HG03520 (cell line): ENCODE results near the gene ZNF44.

Source experiments
- ATAC-seq: cut with Tn5 transposase; IDR thresholded peaks from one replicate; pipeline ENCODE4 v1.9.1; 2021; ENCODE audit warnings: mild to moderate bottlenecking, moderate library complexity; ENCODE audit not compliant: unreplicated experiment

Gene ZNF44

DNA sequence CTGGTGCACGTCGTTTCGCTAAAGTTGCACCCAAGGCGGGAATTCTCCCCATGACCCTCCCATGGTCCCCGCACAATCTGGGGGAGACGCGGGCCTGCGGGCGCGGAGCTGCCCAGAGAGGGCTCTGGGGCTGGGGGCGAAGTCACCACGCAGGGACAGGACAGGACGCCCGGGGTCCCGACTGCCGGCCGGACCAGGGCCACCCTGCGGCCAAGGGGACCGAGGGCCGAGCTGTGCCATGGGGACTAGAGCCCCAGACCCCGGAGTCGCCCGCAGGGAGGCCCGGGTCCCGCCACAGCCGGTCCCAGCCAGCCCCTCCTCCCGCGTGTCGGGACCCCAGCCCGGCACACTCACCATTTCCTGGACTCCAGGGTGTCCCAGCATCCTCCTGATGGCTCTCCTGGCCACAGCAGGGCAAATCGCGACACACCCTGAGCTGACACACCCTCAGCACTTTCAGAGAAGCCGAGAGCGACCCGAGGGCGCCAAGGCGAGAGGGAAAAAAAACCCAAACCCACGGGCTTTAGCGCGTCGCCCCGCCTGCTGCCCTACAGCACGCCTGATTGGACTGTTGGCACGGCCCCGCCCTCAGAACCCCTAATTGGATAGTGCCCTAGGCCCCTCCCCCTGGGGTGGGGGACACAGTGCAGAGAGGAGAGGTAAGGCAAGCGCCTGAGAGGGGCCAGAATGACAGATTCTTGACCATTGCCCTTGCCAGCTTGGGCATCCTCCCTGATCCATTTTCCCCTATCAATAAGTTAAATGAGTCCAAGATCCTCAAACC is 28.6 kb downstream of the ZNF44 start:
- no peak for ATAC-seq

GRCh38 chr19:12261554-12261953 is 33.1 kb downstream of the ZNF44 start:
- no peak for ATAC-seq

- no peak for ATAC-seq
Measured at GRCh38 chr19:12260861-12261260, 33.8 kb downstream of the ZNF44 start.

GRCh38 chr19:12260236-12260635 is 34.4 kb downstream of the ZNF44 start:
- ATAC-seq = no peak

DNA sequence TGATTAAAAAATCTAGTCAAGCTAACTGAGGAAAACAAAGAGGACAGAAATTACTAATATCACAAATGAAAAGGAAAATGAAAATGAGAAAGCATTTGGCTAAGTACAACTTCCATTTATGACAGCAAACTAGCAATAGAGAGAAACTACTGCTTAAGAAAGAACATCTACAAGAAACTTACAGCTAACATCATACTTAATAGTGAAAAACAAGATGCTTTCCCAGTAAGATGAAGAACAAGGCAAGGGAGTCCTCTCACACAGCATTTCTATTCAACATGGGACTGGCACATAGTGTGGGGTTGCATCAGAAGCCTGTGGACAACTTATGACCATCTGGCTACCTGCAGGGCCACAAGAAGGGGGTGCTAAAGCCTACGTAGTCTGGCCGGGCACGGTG is 39.3 kb downstream of the ZNF44 start:
- no peak for ATAC-seq

DNA sequence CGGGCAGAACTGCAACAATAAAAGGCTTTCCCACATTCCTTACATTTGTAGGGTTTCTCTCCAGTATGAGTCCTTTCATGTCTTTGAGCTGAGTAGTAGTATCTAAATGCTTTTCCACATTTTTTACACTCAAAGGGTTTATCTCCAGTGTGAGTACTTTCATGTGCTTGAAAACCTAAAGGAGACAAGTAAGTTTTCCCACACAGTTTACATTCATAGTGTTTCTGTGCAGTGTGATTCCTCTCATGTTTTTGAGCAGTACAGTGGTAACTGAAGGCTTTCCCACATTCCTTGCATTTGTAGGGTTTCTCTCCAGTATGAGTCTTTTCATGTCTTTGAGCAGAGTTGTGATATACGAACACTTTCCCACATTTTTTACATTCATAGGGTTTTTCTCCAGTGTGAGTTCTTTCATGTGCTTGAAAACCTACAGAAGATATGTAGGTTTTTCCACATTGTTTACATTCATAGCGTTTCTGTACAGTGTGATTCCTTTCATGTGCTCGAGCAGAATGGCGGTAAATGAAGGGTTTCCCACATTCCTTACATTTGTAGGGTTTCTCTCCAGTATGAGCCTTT is 47.0 kb downstream of the ZNF44 start:
- ATAC-seq = no peak

GRCh38 chr19:12244370-12244769 is 50.3 kb downstream of the ZNF44 start:
- ATAC-seq = no peak

GRCh38 chr19:12237143-12237839 is 57.4 kb downstream of the ZNF44 start:
- ATAC-seq = no peak

GRCh38 chr19:12232961-12233360 is 61.7 kb downstream of the ZNF44 start:
- no peak for ATAC-seq

- no peak for ATAC-seq
Measured at GRCh38 chr19:12230751-12231733, 63.6 kb downstream of the ZNF44 start.

- ATAC-seq = no peak
Measured at GRCh38 chr19:12229990-12230389, 64.7 kb downstream of the ZNF44 start.

- no peak for ATAC-seq
Measured at GRCh38 chr19:12224676-12225075, 70.0 kb downstream of the ZNF44 start.

- ATAC-seq = no peak
Measured at GRCh38 chr19:12222980-12223630, 71.6 kb downstream of the ZNF44 start.
